GM18858 (cell line): ENCODE measurements around the gene ACKR2.

Source experiments
- ATAC-seq: cut with Tn5 transposase; IDR thresholded peaks from one replicate; pipeline ENCODE4 v1.9.1; 2021; ENCODE audit not compliant: unreplicated experiment

ACKR2 gene

DNA sequence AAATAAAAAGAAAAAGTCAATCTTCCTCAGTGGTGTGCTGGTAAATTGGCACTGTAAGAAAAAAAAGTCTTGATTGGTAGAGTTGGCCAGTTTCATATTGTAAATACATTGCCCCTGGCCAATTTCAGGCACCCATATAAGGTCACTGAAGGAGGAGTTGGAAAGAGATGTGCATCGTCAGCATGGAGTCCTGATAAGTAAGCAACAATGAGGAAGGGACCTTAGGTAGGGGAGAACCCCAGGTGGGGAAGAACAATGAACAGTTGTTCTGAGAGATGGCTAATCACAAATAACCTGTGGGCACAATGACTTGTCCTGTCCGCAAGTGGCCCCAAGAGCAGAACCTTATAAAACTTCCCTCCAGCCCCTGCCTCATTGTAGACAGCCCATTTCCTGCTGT is 75.1 kb downstream of the ACKR2 start:
- no peak for ATAC-seq

DNA sequence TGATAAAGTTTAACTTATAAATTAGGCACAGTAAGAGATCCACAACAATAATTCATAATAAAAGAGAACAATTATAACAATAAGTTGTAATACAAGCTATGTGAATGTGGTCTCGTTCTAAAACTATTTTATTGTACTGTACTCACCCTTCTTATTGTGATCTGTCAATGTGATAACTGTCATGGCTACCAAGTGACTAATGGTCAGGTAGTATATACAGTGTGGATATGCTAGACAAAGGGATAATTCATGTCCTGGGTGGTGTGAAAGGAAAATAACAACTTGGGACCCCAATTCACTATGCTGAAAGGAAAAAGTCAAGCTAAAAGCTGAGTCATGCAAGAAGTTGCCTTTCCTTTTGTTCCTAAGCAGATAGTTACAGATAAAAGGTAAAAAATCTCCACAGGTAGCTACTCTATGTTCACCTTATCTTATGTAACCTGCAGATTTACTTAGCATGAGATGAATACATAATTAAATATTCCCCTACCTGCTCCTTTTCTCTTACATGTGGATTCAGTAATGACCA is 77.1 kb downstream of the ACKR2 start:
- no peak for ATAC-seq

DNA sequence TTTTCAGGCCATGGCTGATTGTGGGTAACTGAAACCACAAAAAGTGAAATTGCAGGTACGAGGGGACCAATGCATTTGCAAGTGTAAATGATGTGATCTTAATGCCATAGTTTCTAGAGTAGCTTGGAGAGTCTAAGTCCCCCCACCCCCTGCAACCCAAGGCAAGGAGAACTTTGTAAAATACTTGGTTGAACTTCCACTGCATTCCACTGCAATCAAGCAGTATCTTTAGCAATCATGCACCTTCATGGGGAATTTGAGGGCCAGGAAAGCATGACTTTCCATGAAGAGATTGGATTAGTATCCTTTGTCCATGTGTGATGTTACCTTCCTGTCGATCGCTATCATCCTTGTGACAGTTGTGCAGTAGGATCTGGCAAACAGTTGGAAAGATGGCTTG is 77.8 kb downstream of the ACKR2 start:
- no peak for ATAC-seq

DNA sequence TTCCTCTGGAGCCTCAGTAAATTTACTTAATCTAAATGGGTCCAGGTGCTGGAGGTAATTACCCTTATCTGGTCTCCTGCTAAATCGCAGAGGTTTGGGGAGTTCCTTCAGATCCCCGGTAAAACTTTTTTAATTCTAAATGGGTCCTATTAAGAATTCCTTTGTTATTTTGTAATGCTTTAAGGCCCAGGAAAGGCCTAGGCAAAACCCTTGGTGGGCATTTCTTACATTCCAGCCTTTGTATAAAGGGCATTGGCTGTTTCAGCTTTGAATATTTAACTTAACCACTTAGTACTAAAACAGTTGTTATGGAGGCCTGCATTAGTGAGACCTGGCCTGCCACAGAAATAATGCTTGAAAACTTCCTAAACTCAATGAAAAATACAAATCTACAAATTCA is 81.8 kb downstream of the ACKR2 start:
- ATAC-seq = no peak

DNA sequence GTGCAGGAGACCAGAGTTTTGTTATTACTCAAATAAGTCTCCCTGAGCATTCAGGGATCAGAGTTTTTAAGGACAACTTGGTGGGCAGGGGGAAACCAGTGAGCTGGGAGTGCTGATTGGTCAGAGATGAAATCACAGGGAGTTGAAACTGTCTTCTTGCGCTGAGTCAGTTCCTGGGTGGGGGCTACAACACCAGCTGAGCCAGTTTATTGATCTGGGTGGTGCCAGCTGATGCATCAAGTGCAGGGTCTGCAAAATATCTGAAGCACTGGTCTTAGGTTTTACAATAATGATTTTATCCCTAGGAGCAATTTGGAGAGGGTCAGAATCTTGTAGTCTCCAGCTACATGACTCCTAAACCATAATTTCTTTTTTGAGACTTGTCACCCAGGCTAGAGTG is 82.9 kb downstream of the ACKR2 start:
- ATAC-seq = no peak

DNA sequence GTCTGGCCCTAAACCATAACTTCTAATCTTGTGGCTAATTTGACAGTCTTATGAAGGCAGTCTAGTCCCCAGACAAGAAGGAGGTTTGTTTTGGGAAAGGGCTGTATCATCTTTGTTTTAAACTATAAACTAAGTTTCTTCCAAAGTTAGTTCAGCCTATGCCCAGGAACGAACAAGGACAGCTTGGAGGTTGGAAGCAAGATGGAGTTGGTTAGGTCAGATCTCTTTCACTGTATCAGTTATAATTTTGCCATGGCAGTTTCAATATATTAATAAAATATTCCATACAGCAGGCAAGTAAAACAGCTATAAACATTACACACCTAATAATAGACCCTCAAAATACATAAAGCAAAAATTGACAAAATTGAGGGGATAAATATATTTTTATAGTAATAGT is 83.6 kb downstream of the ACKR2 start:
- ATAC-seq = no peak

DNA sequence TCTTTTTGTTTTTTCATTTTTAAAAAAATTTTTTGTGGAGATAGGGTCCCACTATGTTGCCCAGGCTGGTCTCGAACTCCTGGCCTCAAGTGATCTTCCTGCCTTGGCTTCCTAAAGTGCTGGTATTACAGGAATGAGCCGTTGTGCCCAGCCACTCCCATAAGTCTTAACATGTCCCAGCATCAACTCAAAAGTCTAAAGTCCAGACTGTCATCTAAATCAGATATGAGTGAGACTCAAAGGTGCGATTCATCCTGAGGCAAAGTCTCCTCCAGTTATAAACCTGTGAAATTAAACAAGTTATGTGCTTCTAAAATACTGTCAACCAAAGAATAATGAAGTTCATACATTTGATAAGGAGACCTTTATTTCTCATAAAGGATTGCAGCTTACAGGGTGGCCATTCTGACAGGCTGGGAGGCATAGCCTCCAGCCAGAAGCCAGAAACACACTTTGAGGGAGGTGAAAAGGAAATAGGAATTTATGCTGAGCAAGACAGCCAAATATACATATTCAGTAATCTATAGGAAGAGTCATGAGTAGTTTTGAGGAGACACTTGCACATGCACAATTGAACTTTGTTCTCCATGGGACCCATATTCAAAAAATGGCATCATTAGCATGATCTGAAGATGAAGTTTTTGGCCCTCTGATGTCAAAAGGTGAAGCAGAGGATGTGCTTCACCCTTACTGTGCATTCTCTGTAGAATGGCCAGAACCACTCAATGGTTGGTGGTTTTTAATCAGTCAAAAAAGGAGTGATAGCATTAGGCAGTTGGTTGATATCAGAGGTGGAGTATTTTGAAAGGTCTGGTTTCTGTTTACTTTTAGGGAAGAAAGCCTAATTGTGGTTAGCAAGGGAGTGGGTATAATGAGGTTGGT is 85.7 kb downstream of the ACKR2 start:
- no peak for ATAC-seq

DNA sequence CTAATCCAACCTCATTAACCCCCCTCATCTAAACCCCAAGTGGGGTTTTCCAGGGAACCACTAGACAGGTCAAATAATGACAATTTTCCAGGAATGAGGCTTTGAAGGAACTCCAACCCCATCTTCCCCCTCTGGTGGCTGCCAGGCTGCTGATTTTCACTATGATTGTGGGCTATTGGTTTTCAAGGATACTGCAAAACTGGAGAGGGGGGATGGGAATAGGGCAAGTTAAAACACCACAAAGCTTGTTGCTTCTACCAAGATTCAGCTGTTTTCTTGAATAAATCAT is 86.3 kb downstream of the ACKR2 start:
- no peak for ATAC-seq

DNA sequence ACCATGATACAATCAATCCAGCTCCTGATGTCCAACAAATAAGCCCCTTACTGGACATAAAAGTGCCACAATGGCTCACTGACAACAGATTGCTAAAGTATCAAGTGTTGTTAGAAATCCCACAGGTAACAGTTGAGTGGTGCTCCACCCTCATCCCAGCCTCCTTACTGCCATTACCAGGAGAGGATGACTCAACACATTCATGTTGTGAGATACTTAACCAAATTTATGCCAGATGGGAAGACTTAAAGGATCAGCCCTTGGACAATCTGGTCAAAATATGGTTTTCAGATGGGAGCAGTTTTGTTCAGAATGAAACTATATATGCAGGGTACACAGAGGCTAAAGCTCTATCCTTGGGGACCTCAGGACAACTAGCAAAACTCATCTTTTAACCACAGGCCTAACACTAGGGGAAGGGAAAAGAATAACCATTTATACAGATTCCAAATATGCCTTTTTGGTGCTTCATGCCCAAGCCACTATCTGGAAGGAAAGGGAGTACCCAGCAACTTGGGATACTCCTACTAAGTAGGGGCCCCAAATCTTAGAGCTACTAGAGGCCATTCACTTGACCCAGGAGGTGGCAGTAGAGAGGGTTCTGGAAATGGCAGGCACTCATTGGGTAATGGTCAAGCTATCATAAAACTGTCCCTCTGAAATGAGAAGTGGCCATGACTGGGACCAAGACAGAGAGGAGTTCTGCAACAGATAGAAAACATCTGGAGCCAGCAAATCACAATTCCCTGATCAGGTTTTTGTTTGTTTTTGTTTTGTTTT is 89.8 kb downstream of the ACKR2 start:
- no peak for ATAC-seq

DNA sequence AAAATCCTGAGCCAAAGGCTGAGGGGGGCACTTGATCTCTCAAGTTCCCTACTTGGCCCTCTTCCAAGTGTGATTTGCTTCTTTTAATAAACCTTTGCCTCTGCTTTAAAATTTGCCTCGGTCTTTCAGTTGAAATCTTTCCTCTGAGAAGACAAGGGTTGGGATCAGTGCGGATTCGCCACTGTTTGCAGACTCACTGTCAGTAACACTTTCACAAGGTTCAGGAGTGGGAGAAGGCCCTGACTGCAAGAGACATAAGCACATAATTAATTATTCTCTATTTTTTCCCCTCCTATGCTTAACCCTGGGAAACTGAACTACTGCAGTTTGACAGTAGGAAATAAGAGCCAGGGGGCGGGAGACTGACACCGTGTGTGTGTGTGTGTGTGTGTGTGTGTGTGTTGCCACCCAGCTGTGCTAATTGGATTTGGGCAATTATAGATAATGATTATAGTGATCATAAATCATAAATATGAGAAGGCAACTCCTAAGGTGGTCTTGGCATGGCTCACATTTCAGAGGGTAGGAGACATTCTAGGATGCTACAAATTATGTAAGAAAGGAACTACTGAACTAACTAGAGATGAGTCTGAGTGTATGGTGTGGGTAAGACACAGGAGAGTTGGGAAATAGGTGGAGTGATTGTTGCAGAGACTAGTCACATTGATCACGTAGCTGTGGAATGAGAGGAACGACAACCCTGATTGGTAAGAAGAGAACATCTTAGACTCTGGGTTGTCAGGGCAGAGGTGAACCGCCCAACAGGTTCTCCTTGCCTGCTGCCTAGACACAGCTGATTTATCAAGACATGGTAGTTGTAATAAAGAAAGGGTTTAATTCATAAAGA is 91.2 kb downstream of the ACKR2 start:
- ATAC-seq = no peak

DNA sequence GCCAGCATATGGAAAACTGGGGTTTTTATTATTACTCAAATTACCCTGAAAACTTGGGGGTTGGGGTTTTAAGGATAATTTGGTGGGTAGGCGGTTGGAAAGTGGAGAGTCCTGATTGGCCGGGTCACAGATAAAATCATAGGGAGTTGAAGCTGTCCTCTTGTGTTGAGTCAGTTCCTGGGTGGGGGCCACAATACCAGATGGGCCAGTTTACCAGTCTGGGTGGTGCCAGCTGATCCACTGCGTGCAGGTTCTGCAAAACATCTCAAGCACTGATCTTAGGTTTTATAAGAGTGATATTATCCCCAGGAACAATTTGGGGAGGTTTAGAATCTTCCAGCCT is 91.8 kb downstream of the ACKR2 start:
- ATAC-seq = no peak

DNA sequence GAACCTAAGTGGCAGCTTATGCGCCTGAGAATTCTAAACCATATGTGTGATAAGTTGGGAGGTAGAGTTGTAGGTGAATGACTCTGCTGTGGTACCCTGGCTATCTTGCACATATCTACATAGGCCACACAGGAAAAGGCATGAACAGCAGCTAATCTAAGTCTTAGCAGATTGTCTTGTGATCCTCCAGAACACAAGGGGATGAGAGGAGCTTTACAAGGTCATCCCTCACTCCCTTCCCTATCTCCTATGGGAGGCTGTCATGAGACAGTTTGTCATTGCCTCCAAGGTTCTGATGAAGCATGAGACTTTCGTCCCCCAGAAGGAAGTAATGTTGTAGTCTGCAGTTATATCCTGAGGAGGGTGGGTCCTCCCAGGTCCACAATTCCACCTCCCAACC is 93.0 kb downstream of the ACKR2 start:
- ATAC-seq = no peak

DNA sequence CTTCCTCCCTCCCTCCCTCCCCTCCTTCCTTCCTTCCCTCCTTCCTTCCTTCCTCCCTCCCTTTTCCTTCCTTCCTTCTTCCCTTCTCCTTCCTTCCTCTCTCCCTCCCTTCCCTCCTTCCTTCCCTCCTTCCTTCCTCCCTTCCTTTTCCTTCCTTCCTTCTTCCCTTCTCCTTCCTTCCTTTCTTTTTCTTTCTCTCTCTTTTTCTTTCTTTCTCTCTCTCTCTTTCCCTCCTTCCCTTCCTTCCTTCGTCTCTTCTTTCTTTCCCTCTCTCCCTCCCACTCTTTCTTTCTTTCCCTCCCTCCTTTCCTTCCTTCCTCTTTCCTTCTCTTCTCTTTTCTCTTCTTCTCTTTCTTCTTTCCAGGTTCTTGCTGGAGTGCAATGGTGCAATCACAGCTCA is 94.8 kb downstream of the ACKR2 start:
- no peak for ATAC-seq

DNA sequence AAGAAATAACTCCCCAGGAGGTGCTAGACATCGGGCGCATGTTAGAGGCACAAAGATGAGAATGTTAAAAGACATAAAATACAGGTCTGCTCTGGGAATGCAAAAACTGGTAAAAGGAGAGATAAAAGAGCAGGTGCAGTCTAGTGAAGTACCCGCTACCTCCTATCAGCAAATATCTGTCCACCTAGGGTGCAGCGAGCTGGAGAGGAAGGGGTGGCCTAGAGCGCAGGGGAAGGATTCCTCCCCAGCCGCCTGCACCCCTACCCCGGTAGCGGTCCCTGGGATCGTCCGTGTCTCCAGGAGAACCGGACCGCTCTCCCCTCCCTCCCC is 96.5 kb downstream of the ACKR2 start:
- no peak for ATAC-seq

DNA sequence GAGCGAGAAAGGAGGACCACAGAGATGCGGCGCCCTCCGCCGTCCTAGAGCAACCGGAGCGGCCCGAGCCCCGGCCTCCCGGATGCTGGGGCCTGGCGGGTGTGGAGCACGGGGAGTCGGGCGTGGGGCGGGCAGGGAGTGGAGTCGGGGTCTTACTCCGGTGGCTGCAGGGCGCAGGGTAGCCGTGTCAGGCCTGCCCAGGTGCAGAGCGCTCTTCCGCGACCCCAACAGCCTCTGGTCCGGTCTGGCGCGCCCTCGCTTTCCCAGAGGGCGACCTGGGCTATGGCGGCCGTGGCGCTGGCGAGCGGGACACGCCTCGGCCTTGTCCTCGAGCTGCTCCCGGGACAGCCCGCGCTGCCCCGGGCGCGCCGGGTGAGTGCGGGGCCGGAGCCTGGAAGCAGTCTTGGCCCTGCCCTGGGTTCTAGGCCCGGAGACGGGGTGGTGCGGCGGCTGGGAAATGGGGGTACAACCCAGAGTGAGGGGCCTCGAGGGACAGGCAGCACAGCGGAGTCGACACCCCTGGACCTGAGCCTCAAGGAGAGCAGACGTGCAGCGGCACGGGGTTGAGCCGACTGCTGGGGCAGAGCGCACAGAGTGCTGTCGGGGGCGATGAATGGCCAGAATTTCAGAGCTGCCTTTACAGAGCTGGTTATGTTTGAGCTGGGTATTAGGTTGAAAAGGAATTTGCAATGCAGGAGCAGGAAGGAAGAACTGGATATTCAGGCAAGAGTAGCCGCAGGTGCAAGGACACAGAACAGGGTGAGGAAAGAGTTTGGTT is 97.0 kb downstream of the ACKR2 start, which contains the start of gene ZNF662:
TSS of gene ZNF662 (plus strand) at position 73 of the 778 bp plus-strand sequence. CDS start 1,973 bp downstream, outside the sequence.
- ATAC-seq = no peak

DNA sequence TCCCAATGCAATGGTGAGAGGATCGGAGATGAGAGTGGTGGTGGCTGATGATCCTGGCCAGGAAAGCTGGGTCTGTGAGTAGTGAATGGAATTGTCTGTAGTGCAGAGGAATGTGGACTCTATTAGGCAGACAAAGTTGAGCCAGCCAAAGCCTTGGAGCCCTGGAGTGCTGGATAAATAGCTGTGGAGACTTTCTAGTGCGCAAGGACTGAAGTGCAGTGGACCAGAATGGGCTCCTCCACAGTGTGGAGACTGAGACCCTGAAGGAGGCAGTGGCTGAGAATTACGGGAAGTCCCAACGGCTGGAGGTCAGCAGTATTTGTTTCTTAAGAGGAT is 97.6 kb downstream of the ACKR2 start:
- ATAC-seq = no peak

DNA sequence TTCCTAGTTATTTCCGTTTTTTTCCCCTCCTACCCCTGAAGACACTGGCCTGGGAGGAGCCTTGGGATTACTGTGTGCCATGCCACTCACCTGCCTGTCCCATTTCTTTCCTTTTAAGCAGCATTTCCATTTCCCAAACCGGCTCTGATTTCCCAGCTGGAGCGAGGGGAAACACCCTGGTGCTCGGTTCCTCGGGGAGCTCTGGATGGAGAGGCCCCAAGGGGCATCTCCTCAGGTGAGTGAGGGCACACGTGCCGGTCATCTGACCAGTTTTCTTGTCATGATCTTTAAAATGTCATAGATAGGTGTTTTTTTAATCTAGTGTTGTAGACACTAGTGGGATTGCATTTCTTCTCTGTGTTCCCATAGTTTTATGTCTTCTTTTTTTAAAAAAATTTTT is 99.4 kb downstream of the ACKR2 start:
- no peak for ATAC-seq

DNA sequence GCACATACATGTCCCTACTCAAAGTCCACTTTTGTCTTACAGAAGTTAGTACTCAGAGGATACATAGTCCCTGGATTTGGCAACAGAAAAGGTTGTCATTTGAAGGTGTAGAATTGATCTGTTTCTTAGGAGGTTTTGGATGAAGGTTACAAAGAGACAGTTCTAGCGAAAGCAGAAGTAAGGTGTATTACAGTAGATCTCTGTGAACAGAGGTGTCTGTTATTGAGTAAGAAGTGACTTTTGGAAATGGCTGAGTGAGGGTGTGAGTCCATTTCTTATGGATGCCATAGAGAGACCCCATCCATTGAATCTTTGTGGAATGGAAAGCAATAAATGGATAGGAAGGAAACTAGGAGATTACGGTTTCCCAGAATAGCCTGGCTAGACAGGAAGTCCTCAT is 102.3 kb downstream of the ACKR2 start:
- ATAC-seq = no peak

DNA sequence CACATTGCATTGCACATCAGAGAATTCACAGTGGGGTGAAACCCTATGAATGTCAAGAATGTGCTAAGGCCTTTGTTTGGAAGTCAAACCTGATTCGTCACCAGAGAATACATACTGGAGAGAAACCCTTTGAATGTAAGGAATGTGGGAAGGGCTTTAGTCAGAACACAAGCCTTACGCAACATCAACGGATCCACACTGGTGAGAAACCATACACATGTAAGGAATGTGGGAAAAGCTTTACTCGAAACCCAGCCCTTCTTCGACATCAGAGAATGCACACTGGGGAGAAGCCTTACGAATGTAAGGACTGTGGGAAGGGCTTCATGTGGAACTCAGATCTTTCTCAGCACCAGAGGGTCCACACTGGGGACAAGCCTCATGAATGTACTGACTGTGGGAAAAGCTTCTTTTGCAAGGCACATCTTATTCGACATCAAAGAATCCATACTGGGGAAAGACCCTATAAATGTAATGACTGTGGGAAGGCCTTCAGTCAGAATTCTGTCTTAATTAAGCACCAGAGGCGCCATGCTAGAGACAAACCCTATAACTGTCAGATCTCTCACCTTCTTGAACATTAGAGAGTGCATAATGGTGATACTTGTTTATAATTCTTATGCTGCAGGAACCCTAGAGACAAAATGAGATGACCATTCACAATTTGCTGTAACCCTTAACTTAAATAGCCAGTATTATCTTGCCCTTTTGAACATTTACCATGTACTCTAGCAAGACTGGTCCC is 105.7 kb downstream of the ACKR2 start:
- no peak for ATAC-seq
